ENCODE results near the gene KIAA0930.

KIAA0930 gene

DNA sequence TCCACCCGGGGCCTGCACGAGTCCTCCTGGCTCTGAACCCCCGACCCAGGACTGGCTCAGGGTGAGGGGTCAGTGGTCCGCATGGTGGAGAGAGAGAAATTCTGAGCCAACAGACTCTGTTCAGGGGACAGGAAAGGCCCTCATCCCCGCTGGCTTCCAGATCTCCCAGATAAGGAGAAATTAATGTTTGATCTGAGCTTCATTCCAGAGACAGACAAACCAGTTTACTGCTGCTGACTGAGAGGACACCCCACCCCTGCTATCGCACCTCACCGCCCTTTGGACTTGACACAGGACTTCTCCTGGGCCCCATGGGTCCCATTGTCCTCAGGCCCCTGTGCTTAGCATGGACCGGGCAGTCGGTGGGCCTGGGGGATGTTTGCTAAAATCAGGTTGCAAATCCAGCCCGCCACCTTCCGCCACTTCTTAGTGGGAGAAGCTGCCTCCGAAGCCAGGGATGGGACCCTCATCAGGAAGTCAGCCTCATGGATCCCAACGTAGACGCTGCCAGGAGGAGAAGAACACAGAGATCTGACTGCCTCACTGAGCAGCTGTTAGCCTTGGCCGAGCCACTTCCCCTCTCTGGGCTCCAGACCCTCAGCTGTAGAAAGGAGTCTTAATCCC is 32.9 kb upstream of the KIAA0930 start:
- no peak for DNase-seq (ENCODE audit: insufficient read length, low spot score)
- no peak for FAIRE-seq
- TF ChIP-seq SPI1 (IDR thresholded peaks at IDR 0.05; ENCODE audit: low read depth, low read length): no peak
- no peak for TF ChIP-seq POLR2AphosphoS5 (IDR thresholded peaks at IDR 0.05; ENCODE audit: low read depth, low read length)
- no peak for TF ChIP-seq TAF1 (IDR thresholded peaks at IDR 0.05; ENCODE audit: low read depth, low read length)
- no peak for TF ChIP-seq POU2F2 (IDR thresholded peaks at IDR 0.05; ENCODE audit: low read depth, low read length)
- TF ChIP-seq PAX5 (IDR thresholded peaks at IDR 0.05; ENCODE audit: insufficient read depth, low read length, severe bottlenecking): no peak

DNA sequence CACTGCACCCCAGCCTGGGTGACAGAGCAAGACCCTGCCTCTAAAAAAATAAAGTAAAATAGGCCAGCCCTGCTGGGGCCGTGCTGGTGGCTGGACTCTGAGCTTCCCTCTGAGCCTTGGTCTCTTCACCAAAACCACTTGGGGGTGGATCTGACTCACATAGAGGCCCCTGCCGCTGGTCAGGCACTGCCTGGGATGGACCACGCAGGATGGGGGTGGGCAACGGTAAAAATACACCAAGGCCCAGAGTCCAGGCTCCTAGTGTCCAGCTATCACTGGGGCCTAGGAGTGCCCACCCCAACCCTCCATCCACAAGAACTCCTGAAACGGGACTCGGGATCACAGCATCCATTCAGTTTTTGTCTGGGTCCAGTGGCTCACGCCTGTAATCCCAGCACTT is 31.8 kb upstream of the KIAA0930 start:
- FAIRE-seq (no peak), DNase-seq (ENCODE audit: insufficient read length, low spot score) (no peak)
- no peak for TF ChIP-seq POLR2A (IDR thresholded peaks at IDR 0.05; ENCODE audit: low read depth, low read length)
- TF ChIP-seq TAF1 (IDR thresholded peaks at IDR 0.05; ENCODE audit: low read depth, low read length): no peak
- no peak for TF ChIP-seq POLR2AphosphoS5 (IDR thresholded peaks at IDR 0.05; ENCODE audit: low read depth, low read length)
- no peak for TF ChIP-seq SPI1 (IDR thresholded peaks at IDR 0.05; ENCODE audit: low read depth, low read length)
- no peak for TF ChIP-seq POU2F2 (IDR thresholded peaks at IDR 0.05; ENCODE audit: low read depth, low read length)
- no peak for TF ChIP-seq PAX5 (IDR thresholded peaks at IDR 0.05; ENCODE audit: insufficient read depth, low read length, severe bottlenecking)

DNA sequence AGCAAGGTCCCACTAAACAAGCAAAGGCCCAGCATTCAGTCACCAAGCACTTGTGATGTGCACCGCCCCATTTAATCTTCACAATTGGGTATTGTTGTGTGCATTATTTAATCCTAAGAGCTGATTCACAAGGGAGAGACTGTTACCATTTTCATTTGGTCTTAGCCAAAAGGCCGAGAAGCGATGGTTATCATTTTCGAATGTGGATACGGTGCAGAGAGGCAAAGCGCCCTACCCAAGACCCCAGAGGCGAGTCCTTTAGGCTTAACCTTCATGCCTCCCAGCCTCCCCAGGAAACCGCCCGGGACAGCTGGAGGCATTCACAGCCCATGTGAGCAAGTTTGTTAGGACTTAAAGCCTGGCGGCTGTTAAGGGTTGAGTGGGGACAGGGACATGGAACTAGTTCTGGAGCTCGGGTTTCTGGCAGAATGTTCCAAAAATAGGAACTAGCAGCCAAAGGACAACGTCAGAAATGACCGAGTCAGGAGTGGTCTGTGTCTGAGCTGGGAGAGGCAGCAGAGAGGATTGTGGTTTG is 31.0 kb upstream of the KIAA0930 start:
- TF ChIP-seq TAF1 (IDR thresholded peaks at IDR 0.05; ENCODE audit: low read depth, low read length) (no peak), PAX5 (IDR thresholded peaks at IDR 0.05; ENCODE audit: insufficient read depth, low read length, severe bottlenecking) (no peak), POLR2AphosphoS5 (IDR thresholded peaks at IDR 0.05; ENCODE audit: low read depth, low read length) (no peak)
- DNase-seq (ENCODE audit: insufficient read length, low spot score) (no peak), FAIRE-seq (no peak)

DNA sequence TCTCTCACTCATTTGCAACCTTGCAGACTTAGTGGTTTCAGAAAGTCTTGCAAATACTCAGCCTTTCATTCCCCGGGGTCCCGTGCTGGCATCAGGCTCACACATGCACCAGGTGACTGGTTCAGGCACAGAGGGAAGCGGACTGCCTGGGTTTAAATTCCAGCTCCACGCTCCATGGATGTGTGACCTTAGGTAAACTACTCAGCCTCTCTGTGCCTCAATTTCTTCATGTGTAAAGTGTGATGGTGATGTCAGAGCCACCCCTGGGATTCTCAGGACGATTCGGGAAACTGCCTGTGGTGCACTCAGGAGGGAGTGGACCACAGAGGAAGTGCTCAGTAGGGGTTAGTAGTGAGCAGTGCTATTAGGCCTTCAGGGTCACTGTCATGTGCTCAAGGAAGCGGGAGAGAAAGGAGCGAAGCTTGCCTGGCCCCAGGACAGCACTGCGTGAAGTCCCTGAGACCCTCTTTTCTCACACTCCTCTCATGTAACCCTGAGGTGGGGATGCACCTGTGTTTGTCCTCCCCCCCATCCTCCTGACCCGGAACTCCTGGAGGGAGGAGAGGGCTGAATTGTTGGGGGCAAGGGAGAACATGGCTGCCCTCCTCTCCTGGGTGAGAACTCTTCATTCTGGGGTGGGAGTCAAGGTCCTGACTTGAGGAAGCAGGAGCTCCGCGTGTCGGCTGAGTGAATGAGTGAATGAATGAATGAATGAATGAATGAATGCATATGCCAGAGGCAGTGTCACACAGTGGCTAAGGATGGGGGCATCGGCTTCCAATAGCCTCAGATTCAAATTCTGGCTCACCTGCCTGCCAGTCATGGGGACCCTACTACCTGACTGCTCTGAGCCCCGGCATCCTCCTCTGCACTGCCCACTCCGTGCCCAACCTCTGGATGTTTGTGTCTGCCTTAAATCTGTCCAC is 29.7 kb upstream of the KIAA0930 start:
- DNase-seq (ENCODE audit: insufficient read length, low spot score) (no peak), FAIRE-seq (no peak)
- TF ChIP-seq POU2F2 (IDR thresholded peaks at IDR 0.05; ENCODE audit: low read depth, low read length) (no peak), SPI1 (IDR thresholded peaks at IDR 0.05; ENCODE audit: low read depth, low read length) (no peak), TAF1 (IDR thresholded peaks at IDR 0.05; ENCODE audit: low read depth, low read length) (no peak), PAX5 (IDR thresholded peaks at IDR 0.05; ENCODE audit: insufficient read depth, low read length, severe bottlenecking) (no peak)

DNA sequence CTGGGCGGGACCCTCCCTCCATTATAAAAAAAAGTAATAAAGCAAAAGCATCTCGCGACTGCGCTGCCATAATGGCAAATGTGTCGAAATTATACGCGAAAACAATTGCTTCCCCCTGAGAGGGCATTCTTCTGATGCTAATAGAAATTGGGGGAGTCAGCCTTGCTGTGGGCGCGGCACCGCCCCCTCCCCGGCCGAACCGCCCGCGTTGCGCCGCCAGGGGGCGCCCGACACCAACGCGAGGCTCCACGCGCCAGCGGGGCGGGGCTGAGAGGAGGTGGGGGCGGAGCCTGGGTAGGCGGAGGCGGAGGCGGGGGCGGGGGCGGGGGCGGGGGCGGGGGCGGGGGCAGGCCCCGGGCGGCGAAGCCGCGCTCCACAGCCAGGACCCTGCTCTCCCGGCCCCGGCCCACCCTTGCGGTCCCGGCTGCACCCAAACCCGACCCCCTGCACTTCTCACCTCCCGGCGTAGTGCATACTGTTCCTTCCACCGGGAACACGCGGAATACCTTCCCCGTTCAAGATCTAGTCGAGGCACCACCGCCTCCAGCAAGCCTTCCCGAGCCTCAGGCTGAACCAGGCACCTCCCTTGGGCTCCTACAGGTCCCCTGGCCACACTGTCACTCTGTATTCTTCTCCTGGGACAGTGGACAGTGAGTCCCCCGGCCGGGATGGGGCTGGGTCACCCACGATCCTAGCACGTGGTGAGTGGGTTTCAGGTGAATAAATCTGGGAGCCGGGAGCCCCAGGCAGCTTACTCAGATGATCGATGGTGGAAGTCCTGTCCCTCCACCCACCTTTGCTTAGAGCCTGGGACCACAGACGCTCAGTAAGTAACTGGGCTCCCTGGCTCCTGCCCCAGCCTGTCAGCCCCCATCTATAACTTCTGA is 28.5 kb upstream of the KIAA0930 start:
- peak; percentile 78 for DNase-seq (ENCODE audit: insufficient read length, low spot score)
- no peak for TF ChIP-seq POLR2A (IDR thresholded peaks at IDR 0.05; ENCODE audit: low read depth, low read length)
- TF ChIP-seq POLR2AphosphoS5 (IDR thresholded peaks at IDR 0.05; ENCODE audit: low read depth, low read length): no peak
- TF ChIP-seq PAX5 (IDR thresholded peaks at IDR 0.05; ENCODE audit: insufficient read depth, low read length, severe bottlenecking): no peak
- TF ChIP-seq TAF1 (IDR thresholded peaks at IDR 0.05; ENCODE audit: low read depth, low read length): no peak
- TF ChIP-seq POU2F2 (IDR thresholded peaks at IDR 0.05; ENCODE audit: low read depth, low read length): no peak
- TF ChIP-seq SPI1 (IDR thresholded peaks at IDR 0.05; ENCODE audit: low read depth, low read length): no peak
- FAIRE-seq: peak; percentile 86

DNA sequence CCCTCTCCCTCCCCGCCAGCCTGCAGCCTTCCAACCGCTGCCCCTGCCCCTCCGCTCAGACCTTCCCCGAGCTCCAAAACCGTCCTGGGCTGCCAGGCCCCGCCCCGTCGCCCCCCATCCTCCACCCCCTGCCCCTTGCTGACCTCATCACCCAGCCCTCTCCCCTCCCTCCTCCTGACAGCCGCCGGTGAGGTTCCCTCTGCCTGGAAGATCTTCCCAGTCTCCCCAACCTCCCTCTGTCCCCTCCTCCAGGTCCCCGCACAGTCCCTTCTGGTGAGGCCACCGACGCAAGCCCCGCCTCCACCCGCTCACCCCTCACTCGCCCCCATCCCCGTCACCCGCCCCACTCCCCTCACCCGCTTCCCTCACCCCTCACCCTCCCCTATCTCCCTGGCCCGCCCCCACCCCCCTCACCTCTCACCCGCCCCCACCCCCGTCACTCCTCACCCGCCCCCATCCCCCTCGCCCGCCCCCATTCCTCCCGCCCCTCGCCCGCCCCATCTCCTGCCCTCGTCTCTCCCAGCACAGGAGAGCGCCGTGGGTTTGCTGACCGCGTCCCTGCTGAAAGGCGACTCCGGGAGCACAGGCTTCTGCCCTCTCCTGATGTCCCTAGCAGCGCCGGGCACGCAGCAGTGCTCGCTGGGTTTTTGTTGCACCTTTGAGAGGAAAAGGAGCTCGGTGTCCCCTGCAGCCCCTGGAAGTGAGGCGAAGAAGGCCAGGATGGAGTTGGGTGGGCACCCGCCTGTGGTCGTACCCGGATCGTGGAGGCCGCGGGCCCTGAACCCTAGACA is 27.7 kb upstream of the KIAA0930 start:
- FAIRE-seq: no peak
- TF ChIP-seq POLR2A (IDR thresholded peaks at IDR 0.05; ENCODE audit: low read depth, low read length) (no peak), PAX5 (IDR thresholded peaks at IDR 0.05; ENCODE audit: insufficient read depth, low read length, severe bottlenecking) (no peak), POU2F2 (IDR thresholded peaks at IDR 0.05; ENCODE audit: low read depth, low read length) (no peak), SPI1 (IDR thresholded peaks at IDR 0.05; ENCODE audit: low read depth, low read length) (no peak), POLR2AphosphoS5 (IDR thresholded peaks at IDR 0.05; ENCODE audit: low read depth, low read length) (no peak), TAF1 (IDR thresholded peaks at IDR 0.05; ENCODE audit: low read depth, low read length) (no peak)
- no peak for DNase-seq (ENCODE audit: insufficient read length, low spot score)

DNA sequence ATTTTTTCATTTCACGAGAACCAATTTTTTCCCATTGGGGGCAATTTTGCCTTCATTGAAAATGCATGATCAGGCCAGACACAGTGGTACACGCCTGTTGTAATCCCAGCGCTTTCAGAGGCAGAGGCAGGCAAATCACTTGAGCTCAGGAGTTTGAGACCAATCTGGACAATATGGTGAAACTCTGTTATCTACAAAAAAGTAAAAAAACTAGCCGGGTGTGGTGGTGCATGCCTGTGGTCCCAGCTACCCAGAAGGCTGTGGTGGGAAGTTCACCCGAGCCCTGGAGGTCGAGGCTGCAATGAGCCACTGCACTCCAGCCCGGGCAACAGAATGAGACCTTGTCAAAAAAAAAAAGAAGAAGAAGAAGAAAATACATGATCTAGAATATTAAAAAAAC is 24.8 kb upstream of the KIAA0930 start:
- TF ChIP-seq PAX5 (IDR thresholded peaks at IDR 0.05; ENCODE audit: insufficient read depth, low read length, severe bottlenecking) (no peak), SPI1 (IDR thresholded peaks at IDR 0.05; ENCODE audit: low read depth, low read length) (no peak), POLR2AphosphoS5 (IDR thresholded peaks at IDR 0.05; ENCODE audit: low read depth, low read length) (no peak), POU2F2 (IDR thresholded peaks at IDR 0.05; ENCODE audit: low read depth, low read length) (no peak)
- no peak for DNase-seq (ENCODE audit: insufficient read length, low spot score)
- peak; percentile 33 for FAIRE-seq

DNA sequence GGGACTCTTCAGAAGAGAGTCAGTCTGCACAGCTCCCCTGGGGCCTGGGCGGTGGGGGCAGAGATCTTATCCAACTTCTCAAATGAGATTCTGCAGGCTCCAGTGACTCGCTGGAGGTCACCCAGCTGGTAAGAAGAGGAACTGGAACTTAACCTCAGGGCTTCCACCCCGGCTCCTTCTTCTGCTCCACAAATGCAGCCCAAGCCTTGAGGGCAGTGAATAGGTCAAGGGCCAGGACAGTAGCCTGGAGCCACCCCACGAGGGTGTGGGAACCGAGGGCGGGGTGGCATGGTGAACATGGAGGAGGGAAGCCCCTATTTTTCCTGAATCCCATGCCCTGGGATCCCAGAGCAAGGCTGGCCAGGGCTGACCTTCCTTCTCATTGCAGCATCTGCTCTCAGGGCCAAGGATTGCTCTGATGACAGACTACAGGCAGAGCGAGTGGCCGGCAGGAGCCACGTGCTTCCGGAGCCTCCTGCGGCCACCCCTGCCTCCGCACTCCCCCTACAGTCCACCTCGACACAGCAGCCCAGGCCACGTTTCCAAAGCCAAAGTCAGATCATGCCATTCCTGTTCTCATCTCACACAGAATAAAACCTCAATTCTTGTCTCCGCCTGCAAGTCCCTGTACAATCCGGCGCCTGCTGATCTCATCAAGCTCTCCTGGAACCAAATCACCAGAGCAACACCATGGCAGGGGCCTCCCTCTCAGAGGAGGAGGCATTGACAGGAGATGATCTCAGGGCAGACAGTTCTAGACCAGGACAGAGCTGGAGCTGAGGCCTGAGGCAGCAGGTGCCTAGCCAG is 23.0 kb upstream of the KIAA0930 start:
- TF ChIP-seq POU2F2 (IDR thresholded peaks at IDR 0.05; ENCODE audit: low read depth, low read length) (peak; percentile 66; the same call in 1 of the 2 replicates), SPI1 (IDR thresholded peaks at IDR 0.05; ENCODE audit: low read depth, low read length) (peak; percentile 99), PAX5 (IDR thresholded peaks at IDR 0.05; ENCODE audit: insufficient read depth, low read length, severe bottlenecking) (no peak)
- peak; percentile 74 for DNase-seq (ENCODE audit: insufficient read length, low spot score)
- peak; percentile 94 for FAIRE-seq
